Iris pigment epithelial cell (primary cell): ENCODE measurements around the gene SGMS1.

Experiments used
- DNase-seq: peaks from one replicate; pipeline ENCODE4 v3.0.0-alpha.2; 2011; ENCODE audit warnings: low read depth

SGMS1 gene

DNA sequence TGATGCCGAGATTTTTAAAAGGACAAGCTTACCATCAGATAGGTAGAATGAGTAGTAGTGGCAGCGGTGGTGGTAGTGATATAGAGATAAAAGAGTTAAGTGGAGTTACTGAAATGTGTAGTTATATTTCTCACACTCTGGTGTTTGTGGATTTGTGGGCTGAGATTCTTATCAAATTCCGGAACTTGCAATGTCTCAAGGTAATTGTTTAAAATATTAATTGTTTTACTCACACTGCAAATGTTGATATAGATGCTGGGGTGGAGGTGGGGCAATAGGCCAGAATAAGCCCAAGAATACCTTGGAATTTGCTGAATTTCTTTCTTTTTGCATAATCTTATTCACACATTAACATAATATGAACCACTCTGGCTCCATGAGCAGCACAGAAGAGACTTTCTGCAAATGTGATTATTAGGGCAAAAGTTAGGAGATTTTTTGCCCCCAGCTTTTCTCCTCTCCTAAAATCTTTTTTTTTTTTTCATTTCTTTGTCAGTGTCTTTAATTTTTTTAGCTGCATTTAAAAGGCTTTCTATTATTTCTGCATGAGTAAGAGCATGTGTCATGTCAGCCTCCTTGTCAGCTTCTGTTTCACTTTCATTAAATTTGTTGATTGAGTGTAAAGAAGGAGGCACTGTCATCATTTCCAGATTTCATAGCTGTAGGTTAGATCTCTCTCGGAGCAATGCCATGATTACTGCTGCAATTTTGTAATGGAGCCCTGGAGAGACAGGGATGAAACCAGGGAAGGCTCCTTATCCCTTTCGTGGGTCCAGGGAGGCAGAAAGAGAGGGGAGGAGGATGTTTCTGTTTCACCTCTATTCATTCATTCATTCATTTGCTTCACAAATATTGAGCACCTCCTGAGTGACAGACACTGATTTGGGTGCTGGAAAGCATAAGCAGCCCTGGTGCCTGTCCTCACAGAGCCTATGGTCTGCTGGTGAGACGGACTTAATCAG is 13.1 kb upstream of the SGMS1 start:
- DNase-seq: peak; percentile 38

DNA sequence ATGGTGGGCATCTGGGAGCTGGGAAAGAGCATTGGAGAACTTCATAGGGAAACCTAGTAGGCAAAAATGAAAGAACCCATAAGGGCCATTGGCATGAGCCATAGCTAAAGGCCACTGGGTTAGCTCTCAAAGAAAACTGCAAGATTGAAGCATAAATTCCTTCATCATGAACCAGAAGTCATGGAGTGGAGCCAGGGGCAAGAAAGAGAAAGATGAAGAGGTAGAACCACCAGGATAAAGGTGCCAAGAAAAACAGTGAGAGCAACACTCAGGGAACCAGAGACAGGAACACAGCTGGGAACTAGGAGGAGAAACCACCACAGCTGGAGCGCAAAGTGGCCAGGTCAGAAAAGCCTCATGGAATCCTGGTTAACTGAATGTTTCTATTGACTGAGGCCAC is 11.5 kb upstream of the SGMS1 start:
- peak; percentile 88 for DNase-seq

DNA sequence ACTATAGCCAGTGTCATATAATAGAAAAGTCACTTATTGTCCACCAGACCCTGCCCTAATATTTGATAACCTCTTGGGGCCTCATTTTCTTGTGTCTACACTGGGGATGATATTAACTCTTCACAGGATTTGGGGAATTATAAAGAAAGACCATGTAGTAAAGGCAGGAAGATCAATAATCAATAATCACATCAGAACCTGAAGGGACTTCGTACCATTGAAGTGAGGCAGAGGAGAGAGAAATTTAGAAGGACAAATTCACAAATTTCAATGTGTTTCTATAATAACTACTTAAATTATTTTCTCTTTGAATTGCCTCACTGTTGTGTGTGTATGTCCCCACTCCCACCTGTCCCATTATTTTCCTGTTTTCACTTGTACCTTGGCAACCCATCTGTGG is 10.7 kb upstream of the SGMS1 start:
- DNase-seq: no peak

DNA sequence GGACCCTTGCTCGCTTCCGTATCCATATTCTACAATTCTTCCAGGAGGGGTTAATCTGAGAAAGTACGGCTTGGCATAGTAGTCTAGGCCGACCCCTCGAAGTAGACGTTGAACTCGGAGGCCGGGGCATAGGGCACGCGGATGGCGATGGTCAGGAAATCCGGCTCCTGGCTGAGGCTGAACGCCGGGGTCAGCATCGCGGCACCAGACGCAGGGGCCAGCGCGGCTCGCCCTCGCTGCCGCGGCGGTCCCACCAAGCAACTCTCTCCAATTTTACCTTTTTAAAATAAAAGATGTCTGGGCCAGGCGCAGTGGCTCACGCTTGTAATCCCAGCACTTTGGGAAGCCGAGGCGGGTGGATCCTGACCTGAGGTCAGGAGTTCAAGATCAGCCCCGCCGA is 7.3 kb upstream of the SGMS1 start:
- DNase-seq: no peak

DNA sequence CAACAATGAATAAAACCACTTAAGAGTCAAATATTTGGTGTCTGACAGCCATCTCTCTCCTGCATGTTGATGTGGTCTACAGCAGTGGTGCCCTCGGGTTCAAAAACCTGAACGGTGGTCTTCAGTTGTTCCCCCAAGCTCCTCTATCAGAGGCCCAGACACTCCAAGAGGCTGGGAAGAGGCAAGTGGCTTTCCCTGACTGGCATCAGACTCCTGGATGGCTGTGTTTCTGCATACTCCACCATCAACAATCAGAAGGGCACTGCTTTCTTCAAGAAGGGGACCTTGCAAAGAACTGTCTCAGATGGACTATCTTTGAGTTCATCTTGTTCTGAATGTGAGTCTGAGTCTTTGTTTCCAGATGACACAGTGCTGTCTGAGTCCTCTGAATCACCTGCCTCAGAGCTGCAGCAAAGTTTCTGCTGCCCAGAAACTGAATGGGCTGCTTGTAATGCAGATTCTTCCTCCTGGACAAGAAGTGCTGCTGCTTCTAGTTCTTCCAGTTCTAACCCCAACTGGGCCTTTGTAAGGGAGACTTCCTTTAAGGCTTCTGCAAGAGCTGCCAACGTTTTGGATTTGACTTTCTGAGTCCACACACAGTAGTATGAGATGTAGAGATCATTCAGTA is 5.9 kb upstream of the SGMS1 start:
- DNase-seq: no peak

DNA sequence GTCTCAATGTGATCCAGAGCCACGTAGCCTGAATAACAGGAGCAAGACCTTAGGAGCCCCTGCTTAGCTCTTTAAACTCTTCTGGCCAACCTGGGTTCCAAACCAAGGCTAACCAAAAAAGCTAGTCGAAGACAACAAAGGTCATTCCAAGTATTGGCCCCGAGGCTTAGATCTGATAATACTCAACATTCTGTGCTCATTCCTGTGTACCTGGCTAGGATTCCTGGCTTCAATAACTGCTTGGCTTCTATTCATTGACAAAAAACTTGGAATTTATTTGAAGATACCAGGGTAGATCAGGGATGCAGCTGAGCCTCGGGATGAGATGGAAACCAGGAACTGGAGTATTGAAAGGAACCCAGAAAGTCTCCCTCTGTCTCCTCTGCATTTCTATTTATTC is 4.1 kb upstream of the SGMS1 start:
- DNase-seq: no peak

DNA sequence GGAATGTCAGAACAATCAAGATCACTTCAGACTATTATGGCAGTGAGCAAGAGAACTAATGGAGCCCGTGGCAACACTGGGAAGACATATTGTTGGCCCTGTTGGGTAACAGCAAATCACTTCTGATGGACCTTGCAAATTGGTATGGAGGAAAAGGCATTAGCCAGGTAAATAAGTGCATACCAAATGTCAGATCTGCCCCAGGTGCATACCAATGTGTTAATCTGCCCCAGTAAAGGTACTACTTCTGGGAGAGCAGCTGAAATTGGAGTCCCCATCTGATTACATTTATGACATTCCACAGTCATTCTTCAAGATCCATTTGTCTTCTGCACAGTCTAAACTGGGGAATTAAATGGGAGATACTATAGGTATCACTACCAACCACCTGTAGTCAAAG is 3.7 kb upstream of the SGMS1 start:
- no peak for DNase-seq

DNA sequence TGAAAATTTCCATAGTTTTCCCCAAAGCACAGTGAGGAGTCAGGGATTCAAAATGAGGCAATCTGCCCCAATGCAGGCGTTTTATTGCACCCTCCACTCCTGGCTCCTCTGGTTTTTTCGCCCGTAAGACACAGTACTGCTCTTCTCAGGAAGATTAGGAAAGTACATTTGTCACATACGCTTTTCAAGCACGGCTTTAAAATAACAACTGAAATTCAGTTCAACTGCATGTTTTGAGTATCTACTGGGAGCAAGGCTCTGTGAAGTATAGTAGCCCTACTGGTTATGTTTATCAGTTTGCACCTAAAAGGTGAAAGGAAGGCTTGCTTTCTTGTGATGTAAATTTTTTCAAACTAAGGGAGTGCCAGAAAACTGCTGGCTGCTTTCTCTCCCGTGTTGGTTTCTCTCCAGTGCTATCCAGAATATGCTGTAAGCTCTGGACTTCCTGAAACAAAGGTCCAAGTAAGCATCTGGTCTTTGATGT is 1.9 kb upstream of the SGMS1 start:
- DNase-seq: peak; percentile 20

DNA sequence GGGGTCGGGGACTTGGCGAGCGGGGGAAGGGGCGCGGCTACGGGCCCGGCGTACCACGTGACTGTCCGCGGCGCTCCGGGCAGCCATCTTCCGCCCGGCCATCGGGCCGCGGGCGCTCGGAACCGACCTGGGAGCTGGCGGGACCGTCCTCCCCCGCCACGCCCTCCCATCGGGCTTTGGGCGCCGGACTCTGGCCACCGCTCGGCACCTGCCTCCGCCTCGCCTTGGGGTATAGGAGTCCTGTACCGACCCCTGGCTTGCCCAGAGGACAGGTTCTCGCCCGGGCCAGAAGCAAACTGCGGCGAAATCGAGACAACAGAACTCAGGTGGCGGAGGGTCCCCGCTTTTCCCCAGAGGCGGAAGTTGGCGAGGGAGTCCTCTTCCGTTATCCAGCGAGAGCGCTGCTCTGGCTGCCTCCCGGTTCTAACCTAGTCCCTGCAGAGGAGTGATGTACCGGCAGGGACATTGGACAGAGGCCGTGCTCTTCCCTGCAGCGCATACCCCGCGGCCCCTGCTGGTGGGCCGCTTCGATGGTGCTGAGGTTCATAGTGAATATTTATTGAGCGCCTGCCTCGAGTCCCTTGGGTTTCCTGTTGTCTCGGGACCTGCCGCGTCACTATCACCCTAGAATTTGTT is 1.2 kb upstream of the SGMS1 start:
- DNase-seq: peak; percentile 76

DNA sequence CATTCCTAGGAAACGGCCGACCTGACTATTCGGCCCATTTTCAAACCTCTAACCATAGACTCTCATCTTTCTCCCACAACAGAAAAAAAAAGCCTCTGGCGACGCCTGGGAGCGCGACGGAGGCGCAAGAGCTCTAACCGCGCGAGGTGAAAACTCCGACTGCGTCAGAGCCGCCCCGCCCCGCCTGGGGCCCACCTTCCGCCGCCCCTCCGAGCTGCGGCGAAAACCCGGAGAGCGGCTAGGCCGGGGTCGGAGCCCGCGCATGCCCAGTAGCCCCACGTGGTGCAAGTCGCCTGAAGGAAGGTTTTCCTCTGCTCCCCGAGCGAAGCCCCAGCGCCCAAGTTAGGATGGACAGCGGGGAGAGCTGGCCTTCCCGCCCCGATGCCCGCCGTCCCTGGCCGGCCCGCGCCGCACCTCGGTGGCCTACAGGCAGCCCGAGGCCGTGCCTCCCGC is 683 bp upstream of the SGMS1 start:
- DNase-seq: peak; percentile 97

DNA sequence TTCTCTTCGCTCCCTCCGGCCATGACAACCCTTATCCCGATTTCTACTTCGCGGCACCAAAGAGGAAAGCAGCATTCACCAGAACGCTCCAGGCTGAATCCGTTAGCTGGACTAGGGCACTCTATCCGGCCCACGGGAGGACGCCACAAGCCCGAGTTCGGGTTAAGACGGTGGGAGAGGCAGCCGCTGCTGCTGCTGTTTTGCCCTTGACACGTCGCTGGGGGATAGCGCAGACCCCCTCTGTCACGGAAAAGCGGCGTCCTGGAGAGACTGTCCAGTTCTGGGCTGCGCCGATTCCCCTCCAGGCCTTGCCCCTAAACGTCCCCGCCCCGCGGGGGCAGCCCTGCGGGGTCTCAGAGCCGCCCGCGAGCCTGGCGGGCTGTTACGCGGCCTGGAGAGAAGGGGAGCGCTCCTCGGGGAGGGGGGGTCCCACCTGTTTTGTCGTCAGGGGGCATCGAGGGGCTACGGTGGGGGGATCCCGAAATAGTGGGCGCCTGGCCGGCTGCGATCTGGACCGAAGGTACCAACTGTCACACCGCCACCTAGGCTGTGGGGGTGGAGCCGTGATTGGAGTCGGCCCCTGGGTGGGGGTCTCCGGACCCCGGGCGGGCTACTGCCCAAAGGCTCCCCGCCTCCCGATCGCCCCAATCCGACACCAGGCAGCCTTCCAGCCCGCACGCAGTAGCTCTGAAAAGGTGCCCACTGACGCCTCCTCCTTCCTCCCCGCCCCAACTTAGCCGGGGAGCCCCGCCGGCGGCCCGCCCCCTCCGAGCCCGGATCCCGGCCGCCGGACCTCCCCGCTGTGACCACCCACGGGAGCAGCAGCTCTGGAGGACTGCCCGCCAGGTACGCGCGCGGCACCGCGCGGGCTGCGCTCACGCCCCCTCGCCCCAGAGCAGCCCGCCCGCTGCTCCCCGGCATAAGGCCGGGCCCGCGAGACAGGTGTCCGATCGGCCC is 772 bp downstream of the SGMS1 start:
- DNase-seq: peak; percentile 61

DNA sequence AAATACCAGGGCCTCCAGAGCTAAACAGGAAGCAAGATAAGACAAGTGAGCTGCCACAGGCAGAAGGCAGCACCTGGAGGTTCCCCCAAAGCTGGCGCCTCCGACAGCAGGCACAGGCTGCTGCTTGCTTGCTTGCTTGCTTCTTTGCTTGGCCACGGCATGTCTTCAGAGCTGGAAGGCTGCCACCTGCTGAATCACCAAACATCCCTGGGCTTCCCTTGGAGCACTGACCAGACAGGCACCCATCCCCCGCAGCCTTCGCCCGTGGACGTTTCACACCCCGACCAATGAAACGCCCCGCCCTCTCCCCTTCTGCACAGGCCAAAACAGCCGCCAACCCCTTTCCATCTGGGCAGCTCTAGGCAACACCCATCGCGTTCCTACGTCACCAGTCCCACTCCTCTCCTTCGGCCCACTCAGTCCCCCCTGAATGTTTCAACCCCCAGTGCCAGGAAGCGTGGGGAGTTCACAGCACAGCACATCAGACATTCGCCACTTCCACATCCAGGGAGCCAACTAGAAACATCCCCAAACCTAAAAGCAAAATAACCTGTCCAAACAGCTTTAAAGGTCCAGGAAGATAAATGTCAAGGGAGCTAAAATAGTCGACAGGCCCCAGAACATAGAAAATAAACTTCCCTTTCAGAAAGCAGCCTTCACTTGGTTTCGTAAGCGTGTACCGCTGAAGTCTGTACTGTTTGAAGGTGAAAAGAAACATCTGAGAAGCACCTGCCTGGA is 1.6 kb downstream of the SGMS1 start:
- peak; percentile 98 for DNase-seq

DNA sequence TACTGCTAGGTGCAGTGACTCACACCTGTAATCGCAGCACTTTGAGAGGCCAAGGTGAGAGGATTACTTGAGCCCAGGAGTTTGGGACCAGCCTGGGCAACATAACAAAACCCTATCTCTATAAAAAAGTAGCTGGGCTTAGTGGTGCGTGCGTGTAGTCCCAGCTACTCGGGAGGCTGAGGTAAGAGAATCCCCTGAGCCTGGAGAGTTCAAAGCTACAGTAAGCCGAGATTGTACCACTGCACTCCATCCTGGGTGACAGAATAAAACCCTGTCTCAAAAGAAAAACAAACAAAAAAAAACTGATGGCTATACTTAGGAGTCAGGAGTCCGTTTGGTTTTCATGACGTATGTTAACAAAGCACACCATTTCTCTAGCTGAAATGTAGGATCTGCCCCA is 2.9 kb downstream of the SGMS1 start:
- DNase-seq: no peak

DNA sequence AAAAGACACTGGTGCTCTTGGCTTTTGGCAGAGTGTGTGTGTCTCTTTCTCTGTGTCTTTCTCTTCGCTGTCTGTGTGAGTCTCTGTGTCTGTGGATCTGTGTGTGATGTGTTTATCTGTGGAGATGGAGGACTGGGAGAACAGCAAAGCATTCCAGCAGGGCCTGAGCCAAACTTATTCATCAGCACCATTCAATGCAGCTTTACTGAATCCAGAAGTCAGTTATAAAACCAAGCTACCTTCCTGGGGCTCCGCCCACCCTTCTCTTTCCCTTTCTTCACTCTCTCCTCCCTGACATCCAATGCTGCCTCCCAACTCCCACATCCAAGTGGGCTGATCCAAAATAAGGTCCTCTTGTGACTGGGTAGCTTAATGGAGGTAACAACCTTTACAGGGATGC is 3.9 kb downstream of the SGMS1 start:
- DNase-seq: no peak

DNA sequence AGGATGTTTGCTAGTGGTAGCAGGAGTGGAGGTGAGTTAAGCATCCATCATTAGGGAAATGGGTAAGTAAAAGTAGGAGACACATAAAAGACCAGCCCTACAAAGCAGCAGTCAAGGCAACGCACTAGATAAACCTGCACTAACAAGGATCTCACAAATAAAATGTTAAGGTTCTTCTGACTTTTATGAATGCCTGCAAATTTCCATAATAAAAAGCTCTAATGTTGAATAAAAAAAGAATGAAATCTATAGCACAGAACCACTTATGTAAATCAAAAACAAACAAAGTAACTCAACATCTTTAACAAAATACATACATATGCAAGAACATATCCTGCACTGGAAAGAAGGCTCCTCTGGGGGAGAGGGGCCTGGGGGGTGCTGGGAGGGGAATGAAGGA is 4.6 kb downstream of the SGMS1 start:
- DNase-seq: no peak

DNA sequence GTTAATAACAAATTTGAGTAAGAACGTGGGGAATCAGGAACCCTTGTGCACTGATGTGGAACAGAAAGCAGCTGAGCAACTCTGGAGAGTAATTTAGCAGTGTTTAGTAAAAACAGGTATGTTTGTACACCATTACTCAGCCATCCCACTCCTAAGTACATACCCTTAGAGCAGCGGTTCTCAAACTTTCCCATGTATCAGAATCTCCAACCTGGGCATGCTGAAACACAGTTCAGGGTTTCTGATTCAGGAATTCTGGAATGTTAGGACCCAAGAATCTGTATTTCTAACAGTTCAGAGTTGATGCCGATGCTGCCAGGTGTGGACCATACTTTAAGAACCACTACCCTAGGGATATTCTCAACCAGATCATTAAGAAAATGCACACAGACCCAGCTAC is 5.1 kb downstream of the SGMS1 start:
- no peak for DNase-seq

DNA sequence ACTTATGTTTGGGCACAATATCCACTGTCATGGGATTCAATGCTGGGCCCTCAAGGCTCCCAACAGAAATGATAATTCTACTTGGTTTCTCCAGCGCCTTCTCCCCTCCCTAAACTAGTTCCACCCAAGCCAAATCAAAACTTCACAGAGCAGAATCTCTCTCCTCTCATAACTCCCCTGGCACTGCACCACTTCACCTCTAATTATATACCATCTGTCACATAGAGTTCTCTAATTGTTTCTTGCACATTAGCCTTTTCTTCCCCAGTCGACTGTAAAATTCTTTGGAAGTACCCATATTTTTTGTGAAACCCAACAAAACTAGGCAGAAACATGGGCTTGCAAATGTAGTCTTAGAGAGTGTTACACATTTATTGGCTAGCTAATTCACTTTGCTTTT is 8.1 kb downstream of the SGMS1 start:
- DNase-seq: no peak

DNA sequence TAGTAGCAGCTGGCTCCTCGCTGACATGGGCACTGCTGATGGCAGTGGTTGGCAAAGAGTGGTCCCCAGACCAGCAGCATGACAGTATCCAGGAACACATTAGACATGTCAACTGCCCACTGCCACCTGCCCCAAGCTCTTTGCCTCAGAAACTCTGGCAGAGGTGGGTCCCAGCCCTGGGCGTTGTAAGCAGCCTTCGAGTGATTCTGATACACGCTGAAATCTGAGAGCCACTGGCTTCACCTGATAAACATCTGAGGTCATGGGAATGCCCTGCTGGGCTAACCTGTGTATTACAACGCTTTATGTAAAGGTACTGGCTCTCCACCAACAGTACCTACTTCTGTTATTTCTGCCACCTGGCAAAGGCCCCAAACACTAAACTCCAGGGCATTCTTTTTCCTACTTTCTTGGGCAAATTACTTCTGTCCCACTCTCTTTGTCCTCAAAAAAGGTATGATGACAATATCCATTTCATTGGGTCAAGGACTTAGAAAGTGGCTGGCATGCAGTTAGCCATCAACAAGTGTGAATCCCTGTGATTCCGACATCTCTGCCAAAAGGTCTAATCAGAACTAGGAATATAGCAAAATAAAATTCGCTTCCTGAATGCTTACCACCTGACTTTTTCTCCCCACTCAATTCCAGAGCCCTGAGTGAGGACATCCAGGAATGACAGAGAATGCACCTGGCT is 9.2 kb downstream of the SGMS1 start:
- peak; percentile 16 for DNase-seq

DNA sequence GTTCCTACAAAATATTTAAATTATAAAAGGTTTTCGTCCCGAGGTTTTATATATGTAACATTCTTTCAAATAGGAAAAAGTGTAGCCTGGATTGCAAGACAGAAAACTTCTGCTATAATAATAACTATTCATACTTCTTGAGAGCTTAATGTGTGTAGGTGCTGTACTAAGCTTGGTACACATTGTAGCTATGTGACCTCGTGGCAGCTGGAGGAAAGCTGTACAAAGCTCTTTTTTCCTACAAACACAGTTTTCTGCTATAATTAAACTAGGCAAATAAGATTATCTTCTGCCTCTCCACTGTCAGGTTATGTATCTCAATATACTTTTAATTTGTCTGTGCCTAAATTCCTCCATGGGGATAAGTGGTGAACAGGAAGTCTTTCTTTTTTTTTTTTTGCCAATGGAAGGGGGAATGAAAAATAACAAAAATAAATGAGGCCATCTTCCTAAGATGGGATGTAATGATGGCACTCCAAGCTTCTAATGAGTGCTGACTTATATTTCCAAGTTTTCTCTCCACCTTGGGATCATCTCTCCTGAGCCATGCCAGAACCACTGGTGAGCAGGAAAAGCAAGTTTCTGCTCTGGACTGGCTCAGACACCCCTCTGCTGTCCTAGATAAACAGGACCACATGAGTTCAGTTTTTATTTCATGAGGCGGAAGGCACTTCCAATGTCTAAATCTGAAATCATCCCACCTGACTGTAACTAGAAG is 9.9 kb downstream of the SGMS1 start:
- DNase-seq: no peak

DNA sequence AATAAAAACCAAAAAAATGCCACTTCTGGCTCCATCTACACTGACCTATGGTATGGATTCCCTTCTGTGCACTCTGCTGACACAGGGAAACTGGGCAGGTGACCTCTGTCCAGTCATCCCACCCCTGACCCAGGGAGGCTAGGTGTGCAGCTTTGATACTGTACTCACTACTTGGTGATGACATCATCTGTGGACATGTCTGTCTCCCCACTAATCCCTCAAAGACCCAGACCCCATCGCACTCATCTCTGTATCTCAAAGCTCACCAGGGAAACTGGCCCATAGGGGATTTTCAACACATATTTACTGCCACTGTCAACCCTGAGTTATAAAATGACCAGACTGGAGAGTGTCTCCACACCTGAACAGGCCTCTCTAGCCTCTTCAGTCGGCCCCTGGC is 10.6 kb downstream of the SGMS1 start:
- no peak for DNase-seq
